ENCODE data around the gene SLC37A2. TPM values are rescaled to one million over a fixed set of nuclear protein-coding genes. Genes with fewer than 3 reads are reported as not detected.

SLC37A2 gene
- polyA plus RNA-seq, 3 donors from 2014 or later, result 0.37 to 2.1 (median 0.61) TPM

DNA sequence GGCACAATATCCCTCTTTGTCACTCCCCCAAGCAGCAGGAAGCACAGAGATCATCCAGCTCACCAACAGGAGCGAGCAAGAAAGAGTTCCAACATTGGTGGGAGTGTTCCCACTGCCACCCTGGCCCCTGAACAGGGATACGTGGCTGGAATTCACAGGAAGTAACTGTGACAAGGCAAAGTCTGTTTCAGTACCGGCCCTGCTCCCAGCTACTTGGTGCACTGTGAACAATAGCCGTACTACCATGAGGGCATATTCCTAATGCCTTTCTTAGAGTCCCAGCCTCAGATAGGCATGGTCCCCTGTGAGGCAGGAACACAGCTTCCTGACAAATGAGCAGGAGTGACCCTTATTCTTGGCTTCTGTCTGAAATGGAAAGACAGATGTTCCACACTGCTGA, 1.8 kb upstream of the SLC37A2 start:
- H3K4me3 Mint-ChIP-seq, result peak overlapping the region in 1 of 5 donors; percentile 8
- H3K27ac Mint-ChIP-seq, result no peak overlapping the region
- H3K27me3 Mint-ChIP-seq (ENCODE audit: low read depth in 3 of 3), result peaks cover 0 to 9% (median 0%) of the 10 kb centered on the region in 3 donors
- peaks cover 10 to 13% of the 10 kb centered on the region in 2 donors for H3K4me1 Mint-ChIP-seq
- H3K36me3 Mint-ChIP-seq, result no peaks in the 10 kb centered on the region
- H3K9me3 Mint-ChIP-seq, result peaks cover 0 to 2% (median 0%) of the 10 kb centered on the region in 6 donors
- no peak for DNase-seq

DNA sequence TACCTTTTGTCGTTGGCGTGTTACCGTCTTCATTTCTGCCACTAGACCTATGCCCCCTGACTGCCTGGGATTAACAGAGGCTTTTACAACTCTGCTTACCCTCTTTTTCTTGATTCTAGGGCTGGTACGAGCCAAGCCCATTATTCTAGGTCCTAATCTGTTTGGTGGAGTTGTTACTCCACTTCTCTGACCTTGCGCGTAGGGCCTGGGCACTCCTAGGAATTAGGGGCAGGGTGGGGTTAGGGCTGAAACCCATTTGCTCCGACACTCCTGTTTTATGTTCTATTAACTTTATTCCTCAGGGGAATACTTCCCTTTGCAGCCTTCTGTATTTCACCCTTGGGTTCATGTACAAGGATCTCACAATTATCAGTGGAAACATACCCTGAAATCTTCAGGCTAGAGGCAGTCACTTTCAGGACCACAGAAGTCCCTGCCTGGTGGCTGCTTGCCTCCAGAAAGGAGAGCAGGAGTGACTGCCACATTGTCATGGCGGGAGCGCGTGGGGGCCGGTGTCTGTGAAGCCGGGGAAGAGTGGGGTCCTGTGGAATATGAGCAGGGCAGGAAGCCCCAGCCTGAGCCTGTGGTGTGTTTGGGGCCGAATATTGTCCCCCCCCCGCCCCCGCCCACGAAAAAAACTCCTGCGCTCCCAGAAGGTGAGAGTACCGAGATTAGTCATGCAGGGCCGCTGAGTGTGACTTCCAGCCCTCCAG, 731 bp upstream of the SLC37A2 start:
- Mint-ChIP-seq H3K9me3 (no peaks in the 10 kb centered on the region), H3K4me1 (peaks cover 10 to 13% of the 10 kb centered on the region in 2 donors), H3K36me3 (no peaks in the 10 kb centered on the region), H3K27ac (peak overlapping the region; percentile 55 to 88 (median 85)), H3K27me3 (ENCODE audit: low read depth in 3 of 3) (peaks cover 1 to 9% (median 3%) of the 10 kb centered on the region in 3 donors), H3K4me3 (peak overlapping the region; percentile 87 to 94 (median 93))
- DNase-seq, result no peak

DNA sequence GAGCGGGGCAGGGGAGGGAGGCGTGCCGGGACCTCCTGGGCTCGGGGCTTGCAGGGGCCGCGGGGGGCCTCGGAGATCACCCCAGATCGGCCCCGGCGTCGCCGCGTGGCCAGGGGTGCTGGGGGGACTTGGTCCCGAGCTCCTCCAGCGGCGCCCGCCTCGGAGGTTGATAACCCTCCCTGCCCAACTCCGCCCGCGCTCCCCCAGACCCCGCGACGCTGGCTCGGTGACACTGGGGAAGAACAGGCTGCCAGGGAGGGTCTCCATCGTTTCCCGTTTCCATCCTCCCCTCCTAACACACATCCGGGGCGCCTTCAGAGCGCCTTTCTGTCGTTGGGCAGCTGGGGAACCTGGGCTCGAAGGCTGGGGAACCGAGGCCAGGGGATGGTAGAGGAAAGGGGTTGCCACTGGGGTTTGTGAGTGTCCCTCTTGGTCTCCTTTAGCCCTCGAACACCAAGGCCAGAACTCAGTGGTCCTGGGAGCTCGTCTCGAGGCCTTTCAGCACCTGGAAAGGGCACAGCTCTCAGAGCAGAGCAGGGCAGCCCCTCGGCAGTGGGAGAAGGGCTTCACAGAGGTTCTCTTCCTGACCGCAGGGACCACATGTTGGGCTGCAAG, 431 bp downstream of the SLC37A2 start:
- Mint-ChIP-seq H3K36me3 (no peaks in the 10 kb centered on the region), H3K4me3 (peak overlapping the region; percentile 74 to 93 (median 93)), H3K27ac (peak overlapping the region in 3 of 6 donors; percentile 40 to 61 (median 40)), H3K9me3 (no peaks in the 10 kb centered on the region), H3K27me3 (ENCODE audit: low read depth in 3 of 3) (peaks cover 1 to 11% (median 3%) of the 10 kb centered on the region in 3 donors), H3K4me1 (peaks cover 10 to 13% of the 10 kb centered on the region in 2 donors)
- peak in 2 of 3 donors; percentile 6 to 18 for DNase-seq

DNA sequence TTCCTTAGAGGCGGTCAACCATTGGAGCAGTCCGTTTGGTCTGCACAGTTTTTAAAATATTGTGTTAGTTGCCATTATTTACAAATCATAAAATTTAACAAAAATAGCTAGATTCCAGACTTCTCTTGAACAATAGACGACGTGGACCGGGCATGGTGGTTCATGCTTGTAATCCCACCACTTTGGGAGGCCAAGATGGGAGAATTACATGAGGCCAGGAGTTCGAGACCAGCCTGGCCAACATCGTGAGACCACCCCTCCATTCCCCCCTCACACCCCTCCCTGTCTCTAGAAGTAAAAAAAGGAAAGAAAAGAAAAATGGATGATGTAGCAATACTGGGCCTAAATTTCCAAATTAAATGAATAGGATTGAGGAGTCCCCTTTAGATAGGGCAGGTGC, 965 bp downstream of the SLC37A2 start:
- DNase-seq, result no peak
- Mint-ChIP-seq H3K4me1 (peaks cover 10 to 14% of the 10 kb centered on the region in 2 donors), H3K27ac (peak overlapping the region in 3 of 6 donors; percentile 17 to 57 (median 40)), H3K9me3 (no peaks in the 10 kb centered on the region), H3K4me3 (peak overlapping the region; percentile 64 to 93 (median 72)), H3K27me3 (ENCODE audit: low read depth in 3 of 3) (peaks cover 1 to 11% (median 3%) of the 10 kb centered on the region in 3 donors), H3K36me3 (no peaks in the 10 kb centered on the region)

DNA sequence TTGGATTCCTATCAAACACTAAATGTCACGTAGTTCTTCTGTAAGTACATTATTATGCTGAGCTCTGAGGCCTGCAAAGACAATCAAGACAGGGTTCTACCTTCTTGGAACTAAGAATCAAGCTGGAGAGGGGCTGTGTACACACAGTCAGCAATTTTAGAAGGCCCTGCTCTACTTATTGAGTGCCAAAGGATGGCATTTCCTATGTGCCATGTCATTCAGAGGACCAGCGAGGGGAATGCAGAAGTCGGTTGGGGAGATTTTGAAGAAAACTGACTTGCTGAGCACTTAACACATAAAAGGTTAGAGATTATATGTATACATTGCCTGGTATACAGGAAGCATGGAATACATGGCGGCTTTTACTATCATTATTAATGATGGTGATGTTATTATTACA, 5.3 kb downstream of the SLC37A2 start:
- H3K27me3 Mint-ChIP-seq (ENCODE audit: low read depth in 3 of 3), result peaks cover 1 to 5% (median 3%) of the 10 kb centered on the region in 3 donors
- no peaks in the 10 kb centered on the region for H3K9me3 Mint-ChIP-seq
- DNase-seq, result no peak
- H3K4me3 Mint-ChIP-seq, result no peak overlapping the region
- H3K36me3 Mint-ChIP-seq, result no peaks in the 10 kb centered on the region
- no peak overlapping the region for H3K27ac Mint-ChIP-seq
- H3K4me1 Mint-ChIP-seq, result peaks cover 27 to 32% of the 10 kb centered on the region in 2 donors

DNA sequence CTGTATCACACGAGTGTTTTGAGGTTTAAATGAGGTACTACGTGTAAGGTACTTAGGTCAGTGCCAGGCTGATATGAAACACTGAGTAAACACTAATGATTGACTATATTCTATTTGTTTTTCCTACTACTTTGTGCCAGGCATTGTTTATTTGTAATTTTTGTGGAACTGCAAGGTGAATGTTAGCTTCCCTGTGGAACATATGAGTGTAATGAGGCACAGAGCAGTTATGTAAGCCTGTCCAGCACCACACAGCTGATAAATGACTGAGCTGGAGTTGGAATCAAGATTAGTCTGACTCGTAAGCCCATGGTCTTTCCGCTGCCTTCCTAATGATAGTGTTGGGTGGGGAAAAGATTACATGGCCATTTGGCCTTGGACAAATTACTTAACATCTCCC, 5.9 kb downstream of the SLC37A2 start:
- H3K36me3 Mint-ChIP-seq, result no peaks in the 10 kb centered on the region
- H3K4me1 Mint-ChIP-seq, result peaks cover 23 to 27% of the 10 kb centered on the region in 2 donors
- no peak overlapping the region for H3K4me3 Mint-ChIP-seq
- no peak for DNase-seq
- H3K9me3 Mint-ChIP-seq, result no peaks in the 10 kb centered on the region
- no peak overlapping the region for H3K27ac Mint-ChIP-seq
- H3K27me3 Mint-ChIP-seq (ENCODE audit: low read depth in 3 of 3), result peaks cover 1 to 5% (median 3%) of the 10 kb centered on the region in 3 donors

DNA sequence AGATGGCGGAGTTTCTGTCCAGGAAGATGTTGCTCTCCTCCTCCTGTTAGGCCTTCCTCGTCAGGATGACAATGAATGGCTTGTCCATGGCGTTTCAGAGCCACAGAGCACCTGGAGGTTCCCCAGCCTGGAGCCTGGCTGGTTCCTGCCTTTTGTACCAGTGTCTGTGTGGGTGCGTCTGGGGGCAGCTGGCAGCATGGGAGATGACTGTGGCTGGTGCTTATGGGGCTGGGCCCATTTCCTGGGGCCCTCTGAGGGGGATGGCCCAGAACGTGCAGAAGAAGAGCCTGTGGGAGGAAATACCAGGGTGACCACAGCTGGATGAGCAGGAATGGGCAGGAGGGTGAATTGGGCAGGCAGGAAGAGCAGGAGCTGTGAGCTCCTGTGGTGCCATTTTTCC, 6.7 kb downstream of the SLC37A2 start:
- H3K27ac Mint-ChIP-seq, result peak overlapping the region in 3 of 6 donors; percentile 12 to 67 (median 65)
- H3K27me3 Mint-ChIP-seq (ENCODE audit: low read depth in 3 of 3), result peaks cover 1 to 3% (median 2%) of the 10 kb centered on the region in 3 donors
- no peak overlapping the region for H3K4me3 Mint-ChIP-seq

DNA sequence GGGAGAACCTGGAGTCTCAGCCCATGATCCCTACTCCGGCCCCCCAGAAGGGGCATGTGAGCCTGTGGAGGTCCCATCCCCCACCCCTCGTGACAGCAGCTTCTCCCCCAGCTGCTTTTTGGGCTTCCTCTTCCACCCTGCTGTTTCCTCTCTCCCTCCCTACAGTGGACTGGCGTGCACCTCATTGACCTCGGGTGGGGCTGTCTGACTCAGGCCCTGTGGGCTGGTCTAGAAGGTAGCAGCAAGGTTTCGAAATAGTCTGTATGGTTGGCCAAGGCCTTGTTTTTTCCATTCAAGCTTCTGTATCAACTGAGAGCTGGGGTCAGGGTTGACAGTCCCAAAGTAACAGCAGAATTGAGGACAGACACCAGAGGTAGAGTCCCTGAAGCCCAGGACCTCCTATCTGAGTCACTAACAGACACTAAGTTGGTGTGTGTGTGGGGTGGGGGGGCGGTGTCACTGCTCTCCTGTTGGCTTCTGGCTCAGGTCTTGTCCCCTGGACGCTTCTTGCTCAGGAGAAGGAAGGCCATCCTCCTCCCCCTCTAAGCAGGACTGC, 7.7 kb downstream of the SLC37A2 start:
- Mint-ChIP-seq H3K4me1 (peaks cover 17 to 25% of the 10 kb centered on the region in 2 donors), H3K9me3 (no peaks in the 10 kb centered on the region), H3K27me3 (ENCODE audit: low read depth in 3 of 3) (peaks cover 1 to 5% (median 3%) of the 10 kb centered on the region in 3 donors), H3K36me3 (no peaks in the 10 kb centered on the region), H3K4me3 (peak overlapping the region in 2 of 5 donors; percentile 20 to 46), H3K27ac (peak overlapping the region; percentile 21 to 71 (median 55))
- peak in 2 of 3 donors; percentile 9 to 13 for DNase-seq

More for the DNA sequence above, 6.7 kb downstream of the SLC37A2 start:
- H3K36me3 Mint-ChIP-seq, result no peaks in the 10 kb centered on the region
- peaks cover 17 to 25% of the 10 kb centered on the region in 2 donors for H3K4me1 Mint-ChIP-seq
- DNase-seq, result no peak
- H3K9me3 Mint-ChIP-seq, result no peaks in the 10 kb centered on the region

DNA sequence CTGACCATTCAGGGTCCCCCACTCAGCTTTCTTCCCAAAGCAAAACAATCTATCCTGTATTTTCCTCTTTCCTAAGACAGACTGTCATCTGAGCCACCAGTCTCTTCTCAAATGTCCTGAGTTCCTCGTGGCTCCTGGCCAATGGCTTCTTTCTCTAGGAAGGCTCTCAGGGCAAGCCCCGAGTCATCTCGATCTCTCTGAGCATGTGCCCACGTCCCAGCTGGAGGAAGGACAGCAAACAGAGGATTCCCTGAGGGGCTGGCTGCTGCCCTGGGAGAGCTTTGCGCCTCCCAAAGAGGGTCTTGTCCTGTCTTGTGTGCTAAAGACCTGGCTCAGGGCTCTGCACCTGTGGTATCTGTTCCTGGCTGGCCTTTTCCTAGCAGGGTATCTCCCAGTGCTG, 8.3 kb downstream of the SLC37A2 start:
- peak overlapping the region in 1 of 5 donors; percentile 50 for H3K4me3 Mint-ChIP-seq
- H3K36me3 Mint-ChIP-seq, result no peaks in the 10 kb centered on the region
- no peaks in the 10 kb centered on the region for H3K9me3 Mint-ChIP-seq
- peaks cover under 1 to 6% (median 5%) of the 10 kb centered on the region in 3 donors for H3K27me3 Mint-ChIP-seq (ENCODE audit: low read depth in 3 of 3)
- H3K27ac Mint-ChIP-seq, result peak overlapping the region in 5 of 6 donors; percentile 21 to 67 (median 48)
- peaks cover 17 to 25% of the 10 kb centered on the region in 2 donors for H3K4me1 Mint-ChIP-seq
- DNase-seq, result no peak

DNA sequence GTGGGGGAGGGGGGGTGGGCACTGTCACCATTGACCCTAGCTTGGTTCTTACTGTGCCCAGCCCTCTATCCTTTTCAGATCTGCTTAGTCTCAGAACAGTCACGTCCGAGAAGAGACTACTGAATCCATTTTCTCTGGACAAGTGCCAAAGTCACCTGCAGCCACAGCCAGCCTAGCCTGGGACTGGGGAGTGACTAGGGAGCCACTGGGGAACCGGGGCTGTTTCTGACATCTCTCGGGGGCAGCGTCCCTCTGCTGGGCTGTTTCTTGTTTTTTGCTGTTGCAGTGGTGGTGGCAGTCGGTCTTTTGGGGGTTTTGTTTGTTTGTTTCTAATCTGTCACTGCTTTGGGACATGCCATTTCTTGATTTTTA, 8.7 kb downstream of the SLC37A2 start:
- Mint-ChIP-seq H3K4me1 (peaks cover 17 to 25% of the 10 kb centered on the region in 2 donors), H3K27ac (no peak overlapping the region), H3K36me3 (no peaks in the 10 kb centered on the region), H3K4me3 (no peak overlapping the region), H3K27me3 (ENCODE audit: low read depth in 3 of 3) (peaks cover 0 to 6% (median 5%) of the 10 kb centered on the region in 3 donors), H3K9me3 (no peaks in the 10 kb centered on the region)
- no peak for DNase-seq

DNA sequence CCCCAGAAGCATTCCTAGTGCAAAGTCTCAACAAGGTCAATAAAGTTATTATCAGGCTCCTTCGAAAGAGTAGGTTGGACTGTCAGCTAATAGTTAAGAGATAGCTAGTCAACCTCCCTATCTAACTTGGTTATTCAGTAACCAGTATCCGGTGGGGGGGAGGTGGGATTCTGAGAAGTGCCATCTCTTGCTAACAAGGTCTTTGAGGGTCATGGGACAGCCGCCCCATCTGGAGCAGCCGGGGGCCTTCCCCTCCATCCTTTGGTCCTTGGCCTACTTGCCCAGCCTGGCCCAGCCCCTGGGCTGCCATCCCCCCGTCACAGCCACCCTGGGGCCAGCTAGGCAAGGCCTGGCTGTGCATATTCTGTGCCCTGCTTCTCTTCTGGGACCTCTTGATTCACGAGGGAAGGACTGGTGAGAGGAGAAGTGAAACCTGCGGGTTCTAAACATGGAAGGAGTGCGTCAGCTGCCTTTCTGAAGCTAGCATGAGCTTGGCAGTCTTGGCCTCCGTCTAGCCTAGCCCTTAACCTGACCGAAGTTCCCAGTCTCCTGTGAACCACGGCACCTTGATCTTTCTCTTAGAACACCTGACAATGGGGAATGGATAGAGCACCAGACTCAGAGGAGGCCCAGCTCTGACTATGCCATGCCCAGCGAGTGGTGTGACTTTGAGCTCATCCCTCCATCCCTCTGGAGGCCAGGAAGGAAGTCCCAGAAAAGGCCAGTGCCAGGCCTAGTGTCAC, 9.3 kb downstream of the SLC37A2 start:
- Mint-ChIP-seq H3K27ac (peak overlapping the region in 1 of 6 donors; percentile 39), H3K9me3 (no peaks in the 10 kb centered on the region), H3K27me3 (ENCODE audit: low read depth in 3 of 3) (peaks cover 2 to 6% (median 2%) of the 10 kb centered on the region in 3 donors), H3K4me3 (no peak overlapping the region), H3K36me3 (no peaks in the 10 kb centered on the region), H3K4me1 (peaks cover 17 to 25% of the 10 kb centered on the region in 2 donors)
- DNase-seq, result no peak

DNA sequence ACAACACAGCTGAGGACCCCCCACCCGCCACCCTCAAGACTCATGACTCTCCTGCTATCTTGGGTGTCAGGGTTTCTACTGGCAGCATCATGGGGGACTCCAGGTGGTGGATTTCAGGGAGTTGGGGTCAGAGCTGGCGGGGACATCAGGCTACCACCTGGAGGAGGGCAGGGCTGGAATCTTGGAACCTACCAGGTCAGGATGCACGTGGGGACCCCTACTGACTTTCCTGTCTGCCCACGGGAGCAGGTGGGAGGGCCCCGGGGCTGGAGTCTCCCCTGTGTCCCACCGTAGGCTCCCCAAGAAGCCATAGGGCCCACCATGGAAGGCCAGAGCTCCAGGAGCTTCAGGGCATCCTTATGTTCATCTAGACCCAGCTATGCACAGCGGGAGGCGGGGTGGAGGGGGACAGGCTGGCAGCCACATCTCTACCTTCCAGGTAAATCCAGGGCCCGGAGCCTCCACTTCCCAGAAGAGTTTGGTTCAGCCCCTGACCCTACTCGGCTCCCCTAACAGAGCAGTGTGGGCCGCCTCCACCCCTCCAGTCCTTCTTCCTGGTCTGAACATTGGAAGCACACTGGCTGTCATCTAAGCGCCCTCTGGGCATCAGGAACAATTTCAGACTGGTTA, 10.0 kb downstream of the SLC37A2 start:
- DNase-seq, result no peak
- Mint-ChIP-seq H3K36me3 (no peaks in the 10 kb centered on the region), H3K27ac (no peak overlapping the region), H3K9me3 (no peaks in the 10 kb centered on the region), H3K4me1 (peaks cover 17 to 25% of the 10 kb centered on the region in 2 donors), H3K27me3 (ENCODE audit: low read depth in 3 of 3) (peaks cover 2 to 4% (median 2%) of the 10 kb centered on the region in 3 donors), H3K4me3 (no peak overlapping the region)
